ENCODE results near the gene SMARCA4.

SMARCA4 gene

GRCh38 chr19:10976131-10976892, 15.5 kb downstream of the SMARCA4 start:
- no peak overlapping the region for H2AFZ ChIP-seq (ENCODE audit: low read length)
- peaks cover 14% of the 10 kb centered on the region; the same call in 1 of the 2 replicates for H3K36me3 ChIP-seq (ENCODE audit: insufficient read depth, low read length)
- H3K9ac ChIP-seq (ENCODE audit: low read depth, low read length, poor library complexity, severe bottlenecking), result no peak overlapping the region
- TF ChIP-seq CTCF (conservative IDR thresholded peaks at IDR 0.05; ENCODE audit: low read length), result no peak
- no peak for TF ChIP-seq EZH2phosphoT487 (IDR thresholded peaks at IDR 0.05; ENCODE audit: borderline replicate concordance)
- H3K4me2 ChIP-seq (ENCODE audit: low read depth, low read length, poor library complexity, severe bottlenecking), result no peak overlapping the region
- no peak overlapping the region for H3K4me3 ChIP-seq (ENCODE audit: low read length, poor library complexity, severe bottlenecking)
- H3K9me3 ChIP-seq (ENCODE audit: insufficient read depth, low read depth, low read length), result no peaks in the 10 kb centered on the region
- peaks cover 96% of the 10 kb centered on the region for H3K79me2 ChIP-seq (ENCODE audit: insufficient read depth, low read length)
- peaks cover 6% of the 10 kb centered on the region for H3K4me1 ChIP-seq (ENCODE audit: insufficient read depth, low read length, poor library complexity, severe bottlenecking)
- no peaks in the 10 kb centered on the region for H3F3A ChIP-seq (ENCODE audit: low read depth)
- H3K9me2 ChIP-seq (replicated peaks; ENCODE audit: low read depth, low read length), result no peaks in the 10 kb centered on the region
- peaks cover 74% of the 10 kb centered on the region for H4K20me1 ChIP-seq (ENCODE audit: insufficient read depth, low read length, poor library complexity, severe bottlenecking)
- H3K27me3 ChIP-seq (ENCODE audit: insufficient read depth, low read length, poor library complexity, severe bottlenecking), result no peaks in the 10 kb centered on the region

GRCh38 chr19:10977742-10978092, 16.9 kb downstream of the SMARCA4 start:
- TF ChIP-seq EZH2phosphoT487 (IDR thresholded peaks at IDR 0.05; ENCODE audit: borderline replicate concordance), result no peak
- TF ChIP-seq CTCF (conservative IDR thresholded peaks at IDR 0.05; ENCODE audit: low read length), result no peak
- H3K27me3 ChIP-seq (ENCODE audit: insufficient read depth, low read length, poor library complexity, severe bottlenecking), result no peaks in the 10 kb centered on the region
- no peak overlapping the region for H3K4me3 ChIP-seq (ENCODE audit: low read length, poor library complexity, severe bottlenecking)
- H2AFZ ChIP-seq (ENCODE audit: low read length), result no peak overlapping the region
- H3K9me2 ChIP-seq (replicated peaks; ENCODE audit: low read depth, low read length), result no peaks in the 10 kb centered on the region
- peaks cover 18% of the 10 kb centered on the region; the same call in 1 of the 2 replicates for H3K36me3 ChIP-seq (ENCODE audit: insufficient read depth, low read length)
- no peak overlapping the region for H3K9ac ChIP-seq (ENCODE audit: low read depth, low read length, poor library complexity, severe bottlenecking)
- H3K9me3 ChIP-seq (ENCODE audit: insufficient read depth, low read depth, low read length), result no peaks in the 10 kb centered on the region
- peaks cover 76% of the 10 kb centered on the region for H4K20me1 ChIP-seq (ENCODE audit: insufficient read depth, low read length, poor library complexity, severe bottlenecking)
- H3K79me2 ChIP-seq (ENCODE audit: insufficient read depth, low read length), result peaks cover 95% of the 10 kb centered on the region
- no peaks in the 10 kb centered on the region for H3F3A ChIP-seq (ENCODE audit: low read depth)
- no peak overlapping the region for H3K4me2 ChIP-seq (ENCODE audit: low read depth, low read length, poor library complexity, severe bottlenecking)
- peaks cover 6% of the 10 kb centered on the region for H3K4me1 ChIP-seq (ENCODE audit: insufficient read depth, low read length, poor library complexity, severe bottlenecking)

- Histone ChIP-seq H3K9me3 (ENCODE audit: insufficient read depth, low read depth, low read length) (no peaks in the 10 kb centered on the region), H3K4me3 (ENCODE audit: low read length, poor library complexity, severe bottlenecking) (no peak overlapping the region), H2AFZ (ENCODE audit: low read length) (no peak overlapping the region), H3K79me2 (ENCODE audit: insufficient read depth, low read length) (peaks cover 97% of the 10 kb centered on the region), H3K4me2 (ENCODE audit: low read depth, low read length, poor library complexity, severe bottlenecking) (no peak overlapping the region), H3K9me2 (replicated peaks; ENCODE audit: low read depth, low read length) (no peaks in the 10 kb centered on the region), H3K36me3 (ENCODE audit: insufficient read depth, low read length) (peaks cover 41% of the 10 kb centered on the region; the same call in 1 of the 2 replicates), H3F3A (ENCODE audit: low read depth) (no peaks in the 10 kb centered on the region), H3K27me3 (ENCODE audit: insufficient read depth, low read length, poor library complexity, severe bottlenecking) (no peaks in the 10 kb centered on the region), H3K4me1 (ENCODE audit: insufficient read depth, low read length, poor library complexity, severe bottlenecking) (no peaks in the 10 kb centered on the region), H3K9ac (ENCODE audit: low read depth, low read length, poor library complexity, severe bottlenecking) (no peak overlapping the region), H4K20me1 (ENCODE audit: insufficient read depth, low read length, poor library complexity, severe bottlenecking) (peaks cover 84% of the 10 kb centered on the region)
- no peak for TF ChIP-seq EZH2phosphoT487 (IDR thresholded peaks at IDR 0.05; ENCODE audit: borderline replicate concordance)
- no peak for TF ChIP-seq CTCF (conservative IDR thresholded peaks at IDR 0.05; ENCODE audit: low read length)
Measured at GRCh38 chr19:10979951-10980381, 19.1 kb downstream of the SMARCA4 start.

Data from Loucy (cell line).